Fibroblast of skin of abdomen (primary cell): ENCODE results near the gene SLC47A1.

Source experiments
- DNase-seq: peaks from one replicate; pipeline ENCODE4 v3.0.0-alpha.2; 2013

SLC47A1 gene

DNA sequence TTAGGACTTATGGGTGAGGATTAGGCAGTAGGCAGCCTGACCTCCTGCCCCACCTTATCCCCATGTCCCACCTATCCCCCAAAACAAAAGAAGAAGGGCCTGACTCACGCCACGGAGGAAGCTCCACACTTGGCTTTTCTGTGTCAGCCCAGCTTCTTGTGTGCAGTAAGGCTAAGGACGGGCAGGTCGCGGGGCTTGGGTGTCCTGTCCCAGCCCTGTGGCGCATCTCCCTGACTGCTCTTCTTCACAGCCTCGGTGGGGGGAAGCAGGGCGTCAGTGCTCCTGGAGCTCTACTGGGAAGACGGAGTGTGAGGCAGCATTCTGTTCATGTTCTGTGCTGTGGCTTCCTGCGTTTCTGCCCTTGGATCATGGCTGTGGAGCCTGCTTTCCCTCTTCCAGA lies 80.3 kb downstream of the SLC47A1 start:
- no peak for DNase-seq

DNA sequence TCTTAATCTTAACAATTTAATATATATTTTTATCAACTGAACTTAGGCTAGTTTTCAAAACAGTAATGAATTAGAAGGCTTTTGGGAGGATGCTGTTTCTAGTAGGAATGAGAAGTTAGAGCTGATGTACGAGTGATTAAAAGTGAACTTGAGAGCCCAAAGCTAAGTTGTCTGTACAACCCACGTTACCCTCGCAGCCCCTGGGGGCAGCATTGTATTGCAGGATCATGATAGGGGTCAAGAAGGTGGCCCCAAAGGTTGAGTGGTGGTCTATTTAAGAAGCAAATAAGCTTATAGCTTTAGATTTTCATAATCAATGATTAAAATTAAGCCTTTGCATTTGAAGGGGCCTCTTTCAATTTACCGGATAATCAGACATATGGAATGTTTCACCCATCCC lies 81.2 kb downstream of the SLC47A1 start:
- no peak for DNase-seq

DNA sequence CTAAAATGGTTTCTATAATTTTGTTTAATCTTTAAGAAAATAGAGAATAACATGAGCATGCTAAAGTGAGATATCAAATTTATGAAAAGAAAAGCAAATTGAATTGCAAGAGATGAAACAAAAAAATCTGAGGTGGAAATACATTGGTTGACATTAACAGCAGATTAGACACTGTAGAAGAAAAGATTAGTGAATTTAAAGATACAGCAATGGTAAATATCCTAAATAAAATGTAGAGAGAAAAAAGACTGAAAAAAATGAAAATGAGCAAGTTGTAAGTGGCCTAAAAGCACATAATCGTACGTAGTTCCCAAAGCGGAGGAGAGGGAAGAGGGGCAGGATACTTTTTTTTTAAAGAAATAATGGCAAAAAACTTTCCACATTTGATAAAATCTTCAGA lies 84.4 kb downstream of the SLC47A1 start:
- DNase-seq = no peak

DNA sequence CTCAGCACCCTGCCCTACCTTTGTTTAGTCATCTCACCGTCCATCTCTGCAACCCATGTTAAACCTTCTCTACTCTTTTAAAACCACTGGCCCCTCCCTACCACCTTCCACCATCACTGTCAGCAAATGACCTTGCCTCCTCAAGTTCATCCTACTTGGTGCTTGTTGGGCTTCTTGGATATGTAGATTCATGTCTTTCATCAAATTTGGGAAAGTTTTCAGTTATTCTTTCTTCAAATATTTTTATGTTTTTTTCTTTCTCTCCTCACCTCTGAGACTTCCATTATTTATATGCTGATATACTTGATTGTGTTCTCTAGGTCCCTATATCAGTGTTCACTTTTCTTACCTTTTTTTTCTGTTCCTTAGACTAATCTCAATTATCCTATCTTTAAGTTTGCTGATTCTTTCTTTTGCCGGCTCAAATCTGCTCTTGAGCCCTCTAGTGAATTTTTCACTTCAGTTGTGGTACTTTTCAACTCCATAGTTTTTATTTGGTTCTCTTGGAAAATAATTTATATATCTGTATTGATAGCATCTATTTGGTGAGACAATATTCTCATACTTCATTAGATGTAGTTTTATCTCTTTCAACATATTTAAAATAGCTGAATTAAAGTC lies 86.2 kb downstream of the SLC47A1 start:
- no peak for DNase-seq

DNA sequence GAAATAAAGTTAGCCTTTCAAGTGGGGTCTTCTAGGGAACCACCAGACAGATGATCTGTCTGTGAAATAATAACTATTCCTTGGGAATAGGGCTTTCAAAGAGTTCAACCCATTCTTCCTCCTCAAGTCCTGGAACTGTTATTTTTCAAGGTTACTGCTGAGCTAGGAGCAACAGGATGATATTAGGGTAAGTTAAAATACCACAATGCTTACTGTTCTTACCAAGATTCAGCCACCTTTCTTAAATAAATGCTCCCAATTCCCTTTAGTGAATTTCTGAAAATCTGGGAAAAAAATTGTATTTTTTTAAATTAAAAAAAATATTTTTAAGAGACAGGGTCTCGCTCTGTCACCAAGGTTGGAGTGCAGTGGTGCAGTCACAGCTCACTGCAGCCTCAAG lies 88.0 kb downstream of the SLC47A1 start:
- no peak for DNase-seq

DNA sequence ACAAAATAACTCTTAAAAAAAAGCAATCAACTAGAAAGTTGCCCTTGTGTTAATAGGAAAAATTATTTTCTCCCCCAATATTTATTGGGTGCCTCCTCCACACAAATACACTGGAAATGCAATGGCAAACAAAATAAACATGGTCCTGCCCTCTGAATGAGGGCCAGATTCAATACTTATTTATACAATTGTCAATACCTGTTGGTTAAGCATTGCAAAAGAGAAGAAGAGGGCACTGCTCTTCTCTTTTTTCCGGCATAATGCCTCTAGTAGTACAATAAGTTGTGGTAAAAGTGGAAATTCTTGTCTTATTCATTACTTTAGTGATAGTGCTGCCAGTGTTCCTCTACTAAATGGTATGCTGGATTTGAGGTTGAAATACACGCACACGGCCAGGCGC lies 92.4 kb downstream of the SLC47A1 start:
- DNase-seq = no peak
